ENCODE data around the gene MRPS33. TPM values are rescaled to one million over a fixed set of nuclear protein-coding genes. Genes with fewer than 3 reads are reported as not detected.
"Not testable (repeated sequence)": the region's sequence is repeated elsewhere in the genome, so short reads cannot be mapped to it uniquely, and the experiment has no call there.

The MRPS33 gene
- total RNA-seq, 1 experiment from 2014 or later: 30.7 TPM

GRCh38 chr7:140992422-140992821 lies 22.3 kb downstream of the MRPS33 start:
- Histone ChIP-seq H3K9me3 (replicated peaks) (no peaks in the 10 kb centered on the region), H3K27ac (no peak overlapping the region), H3K27me3 (replicated peaks) (peaks cover 4% of the 10 kb centered on the region; the same call in 1 of the 2 replicates), H3K36me3 (no peaks in the 10 kb centered on the region), H3K4me1 (replicated peaks) (no peaks in the 10 kb centered on the region), H3K4me3 (no peak overlapping the region)
- no peak for DNase-seq (ENCODE audit: low read depth in 1 of 2, low spot score in 2 of 2)

- no peak for DNase-seq (ENCODE audit: low read depth in 1 of 2, low spot score in 2 of 2)
- H3K36me3 ChIP-seq: no peaks in the 10 kb centered on the region
- no peak overlapping the region for H3K27ac ChIP-seq
- H3K4me1 ChIP-seq (replicated peaks): no peaks in the 10 kb centered on the region
- peaks cover 4% of the 10 kb centered on the region; the same call in 1 of the 2 replicates for H3K27me3 ChIP-seq (replicated peaks)
- H3K4me3 ChIP-seq: no peak overlapping the region
- no peaks in the 10 kb centered on the region for H3K9me3 ChIP-seq (replicated peaks)
Measured at GRCh38 chr7:140990193-140990962, 24.4 kb downstream of the MRPS33 start.

GRCh38 chr7:140989068-140989467 lies 25.7 kb downstream of the MRPS33 start:
- DNase-seq (ENCODE audit: low read depth in 1 of 2, low spot score in 2 of 2): no peak
- peaks cover 4% of the 10 kb centered on the region; the same call in 1 of the 2 replicates for H3K27me3 ChIP-seq (replicated peaks)
- H3K27ac ChIP-seq: no peak overlapping the region
- H3K36me3 ChIP-seq: no peaks in the 10 kb centered on the region
- no peaks in the 10 kb centered on the region for H3K9me3 ChIP-seq (replicated peaks)
- H3K4me1 ChIP-seq (replicated peaks): no peaks in the 10 kb centered on the region
- no peak overlapping the region for H3K4me3 ChIP-seq

DNA sequence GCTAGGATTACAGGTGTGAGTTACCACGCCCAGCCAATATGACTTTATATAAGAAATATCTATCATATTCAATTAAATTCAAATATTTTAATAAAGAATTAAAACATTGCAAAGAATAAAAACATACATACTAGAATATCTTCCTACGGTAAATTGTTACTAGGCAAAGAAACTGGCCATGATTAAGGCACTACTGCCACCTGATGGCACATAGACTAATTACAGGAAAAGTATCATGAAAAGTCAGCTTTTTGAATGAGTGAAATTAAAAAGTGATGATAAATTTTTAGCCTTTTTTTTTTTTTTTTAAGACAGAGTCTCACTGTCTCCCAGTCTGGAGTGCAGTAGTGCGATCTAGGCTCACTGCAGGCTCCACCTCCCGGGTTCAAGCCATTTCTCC lies 30.9 kb downstream of the MRPS33 start:
- H3K4me3 ChIP-seq: no peak overlapping the region
- H3K36me3 ChIP-seq: no peaks in the 10 kb centered on the region
- no peak for DNase-seq (ENCODE audit: low read depth in 1 of 2, low spot score in 2 of 2)

GRCh38 chr7:140982508-140982907 lies 32.2 kb downstream of the MRPS33 start:
- Histone ChIP-seq H3K4me1 (replicated peaks) (no peaks in the 10 kb centered on the region), H3K27ac (no peak overlapping the region), H3K9me3 (replicated peaks) (peaks cover 2% of the 10 kb centered on the region; the same call in 1 of the 2 replicates), H3K27me3 (replicated peaks) (0 out of 2 replicates have a peak, but pooled peaks cover 2% of the 10 kb centered on the region), H3K4me3 (no peak overlapping the region), H3K36me3 (no peaks in the 10 kb centered on the region)
- DNase-seq (ENCODE audit: low read depth in 1 of 2, low spot score in 2 of 2): no peak

More for the DNA sequence above, 30.9 kb downstream of the MRPS33 start:
- Histone ChIP-seq H3K4me1 (replicated peaks) (no peaks in the 10 kb centered on the region), H3K27ac (no peak overlapping the region), H3K9me3 (replicated peaks) (peaks cover 2% of the 10 kb centered on the region; the same call in 1 of the 2 replicates), H3K27me3 (replicated peaks) (0 out of 2 replicates have a peak, but pooled peaks cover 2% of the 10 kb centered on the region)

DNA sequence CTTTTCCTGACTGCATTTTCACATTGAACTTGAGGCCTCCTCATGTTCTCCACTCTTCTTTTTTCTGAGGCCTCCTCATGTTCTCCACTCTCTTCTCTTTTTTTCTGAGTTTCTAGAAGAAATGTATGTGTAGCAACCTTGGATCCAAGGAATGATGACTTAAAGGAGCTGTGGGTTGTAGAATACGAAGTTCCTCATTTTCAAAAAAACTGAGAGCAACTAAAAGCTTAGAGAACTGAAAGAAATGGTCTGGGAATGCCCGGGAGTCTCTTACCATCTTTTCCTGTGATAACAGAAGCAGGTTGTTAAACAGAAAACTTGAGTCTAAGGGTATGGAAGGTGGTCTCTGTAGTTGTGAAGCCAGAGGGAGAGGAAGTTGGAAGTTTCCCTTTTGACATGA lies 32.8 kb downstream of the MRPS33 start:
- Histone ChIP-seq H3K4me1 (replicated peaks) (no peaks in the 10 kb centered on the region), H3K9me3 (replicated peaks) (peaks cover 2% of the 10 kb centered on the region; the same call in 1 of the 2 replicates), H3K36me3 (no peaks in the 10 kb centered on the region), H3K27me3 (replicated peaks) (0 out of 2 replicates have a peak, but pooled peaks cover 2% of the 10 kb centered on the region), H3K4me3 (no peak overlapping the region), H3K27ac (no peak overlapping the region)
- no peak for DNase-seq (ENCODE audit: low read depth in 1 of 2, low spot score in 2 of 2)

DNA sequence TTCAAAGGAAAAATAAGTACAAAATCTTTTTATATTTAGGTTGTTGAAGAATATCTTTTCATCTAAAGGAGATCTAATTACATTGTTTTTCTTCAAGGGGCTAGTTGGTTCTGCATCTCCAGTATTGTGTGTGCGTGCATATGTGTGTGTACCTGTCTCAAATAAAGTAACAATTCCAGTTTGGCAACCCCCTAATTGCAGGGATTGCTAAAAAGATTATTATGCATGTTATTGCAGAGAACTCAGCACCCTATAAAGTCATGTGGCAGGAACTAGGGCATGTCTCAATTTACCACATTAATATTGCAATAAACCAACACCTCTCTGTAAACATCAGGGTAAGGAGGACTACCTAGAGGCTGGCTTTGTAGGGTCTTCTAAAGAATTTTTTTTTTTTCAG lies 37.0 kb downstream of the MRPS33 start:
- Histone ChIP-seq H3K4me3 (no peak overlapping the region), H3K4me1 (replicated peaks) (no peaks in the 10 kb centered on the region), H3K27me3 (replicated peaks) (0 out of 2 replicates have a peak, but pooled peaks cover 2% of the 10 kb centered on the region), H3K36me3 (no peaks in the 10 kb centered on the region), H3K27ac (no peak overlapping the region), H3K9me3 (replicated peaks) (peaks cover 2% of the 10 kb centered on the region; the same call in 1 of the 2 replicates)
- no peak for DNase-seq (ENCODE audit: low read depth in 1 of 2, low spot score in 2 of 2)

DNA sequence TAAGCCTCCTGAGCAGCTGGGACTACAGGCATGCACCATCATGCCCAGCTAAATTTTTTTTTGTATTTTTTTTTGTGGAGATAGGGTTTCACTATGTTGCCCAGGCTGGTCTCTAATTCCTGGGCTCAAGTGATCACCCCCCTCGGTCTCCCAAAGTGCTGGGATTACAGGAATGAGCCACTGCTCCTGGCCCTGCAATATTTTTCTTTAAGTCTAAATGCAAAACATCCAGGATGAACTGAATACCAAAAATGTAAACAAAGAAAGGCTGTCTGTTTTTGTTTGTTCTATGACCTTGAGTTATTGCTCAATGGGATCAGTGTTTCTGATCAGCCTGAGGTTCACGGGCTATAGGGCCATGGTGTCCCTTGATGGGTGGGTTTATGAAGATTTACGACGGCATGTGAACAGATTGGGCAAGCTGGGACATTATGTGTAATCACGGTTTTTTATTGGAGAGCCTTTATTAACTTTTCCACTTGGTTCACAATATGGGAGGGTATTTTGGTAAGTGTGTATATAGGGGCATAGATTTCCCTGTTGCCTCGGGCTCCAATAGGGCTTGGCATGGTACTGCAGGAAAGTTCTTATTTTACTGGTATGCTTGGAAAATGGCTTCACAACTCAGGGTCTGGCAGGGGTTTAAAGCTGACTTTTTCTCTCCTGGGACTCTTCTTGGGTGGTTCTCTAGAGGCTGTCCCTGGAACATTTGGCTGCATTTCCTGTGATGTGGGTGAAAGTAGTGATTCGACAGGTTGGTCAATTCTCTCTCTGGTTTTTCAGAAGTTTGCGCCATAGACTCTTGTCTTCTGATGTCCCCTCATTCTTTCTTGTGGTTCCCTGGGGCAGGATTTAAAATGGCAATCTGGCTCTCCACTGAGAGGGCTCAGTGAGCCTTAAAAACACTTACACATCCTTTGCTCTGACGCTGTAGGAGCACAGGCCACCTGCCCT lies 41.6 kb downstream of the MRPS33 start:
- no peak overlapping the region for H3K4me3 ChIP-seq
- no peaks in the 10 kb centered on the region for H3K27me3 ChIP-seq (replicated peaks)
- no peak overlapping the region for H3K27ac ChIP-seq
- no peak for DNase-seq (ENCODE audit: low read depth in 1 of 2, low spot score in 2 of 2)
- no peaks in the 10 kb centered on the region for H3K4me1 ChIP-seq (replicated peaks)
- no peaks in the 10 kb centered on the region for H3K9me3 ChIP-seq (replicated peaks)
- no peaks in the 10 kb centered on the region for H3K36me3 ChIP-seq

DNA sequence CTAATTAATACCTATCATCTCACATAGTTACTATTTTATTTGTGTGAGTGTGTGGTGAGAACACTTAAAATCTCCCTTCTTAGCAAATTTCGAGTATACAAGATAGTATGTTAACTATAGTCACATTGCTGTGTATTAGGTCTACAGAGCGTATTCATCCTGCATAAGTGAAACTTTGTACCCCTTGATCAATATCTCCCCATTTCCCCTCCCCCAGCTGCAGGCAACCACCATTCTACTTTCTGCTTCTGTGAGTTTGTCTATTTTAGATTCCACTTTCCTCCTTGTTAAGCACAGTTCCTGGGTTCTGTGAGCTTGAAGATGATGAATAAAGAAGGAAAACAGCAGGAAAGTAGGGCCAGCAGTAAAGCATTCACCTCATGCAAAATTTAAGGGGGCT lies 42.4 kb downstream of the MRPS33 start:
- Histone ChIP-seq H3K36me3 (no peaks in the 10 kb centered on the region), H3K4me1 (replicated peaks) (no peaks in the 10 kb centered on the region), H3K27me3 (replicated peaks) (no peaks in the 10 kb centered on the region), H3K27ac (no peak overlapping the region), H3K9me3 (replicated peaks) (no peaks in the 10 kb centered on the region), H3K4me3 (no peak overlapping the region)
- no peak for DNase-seq (ENCODE audit: low read depth in 1 of 2, low spot score in 2 of 2)

- DNase-seq (ENCODE audit: low read depth in 1 of 2, low spot score in 2 of 2): no peak
- no peaks in the 10 kb centered on the region for H3K27me3 ChIP-seq (replicated peaks)
- H3K4me1 ChIP-seq (replicated peaks): no peaks in the 10 kb centered on the region
- H3K4me3 ChIP-seq: no peak overlapping the region
- no peak overlapping the region for H3K27ac ChIP-seq
- no peaks in the 10 kb centered on the region for H3K36me3 ChIP-seq
- no peaks in the 10 kb centered on the region for H3K9me3 ChIP-seq (replicated peaks)
Measured at GRCh38 chr7:140967438-140967837, 47.3 kb downstream of the MRPS33 start.

GRCh38 chr7:140966561-140967233 lies 48.1 kb downstream of the MRPS33 start:
- DNase-seq (ENCODE audit: low read depth in 1 of 2, low spot score in 2 of 2): no peak
- Histone ChIP-seq H3K9me3 (replicated peaks) (no peaks in the 10 kb centered on the region), H3K27ac (no peak overlapping the region), H3K4me3 (no peak overlapping the region), H3K27me3 (replicated peaks) (no peaks in the 10 kb centered on the region), H3K4me1 (replicated peaks) (no peaks in the 10 kb centered on the region), H3K36me3 (no peaks in the 10 kb centered on the region)

- Histone ChIP-seq H3K27ac (no peak overlapping the region), H3K36me3 (no peaks in the 10 kb centered on the region), H3K4me3 (no peak overlapping the region), H3K27me3 (replicated peaks) (no peaks in the 10 kb centered on the region), H3K9me3 (replicated peaks) (no peaks in the 10 kb centered on the region), H3K4me1 (replicated peaks) (no peaks in the 10 kb centered on the region)
- no peak for DNase-seq (ENCODE audit: low read depth in 1 of 2, low spot score in 2 of 2)
Measured at GRCh38 chr7:140961117-140961516, 53.6 kb downstream of the MRPS33 start.

DNA sequence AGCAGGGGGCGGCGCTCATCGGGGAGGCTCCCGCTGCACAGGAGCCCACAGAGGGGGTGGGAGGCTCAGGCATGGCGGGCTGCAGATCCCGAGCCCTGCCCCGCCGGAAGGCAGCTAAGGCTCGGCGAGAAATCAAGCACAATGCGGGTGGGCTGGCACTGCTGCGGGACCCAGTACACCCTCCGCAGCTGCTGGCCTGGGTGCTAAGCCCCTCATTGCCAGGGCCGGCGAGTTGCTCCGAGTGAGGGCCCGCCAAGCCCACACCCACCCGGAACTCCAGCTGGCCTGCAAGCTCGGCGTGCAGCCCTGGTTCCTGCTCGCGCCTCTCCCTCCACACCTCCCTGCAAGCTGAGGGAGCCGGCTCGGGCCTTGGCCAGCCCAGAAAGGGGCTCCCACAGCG lies 57.8 kb downstream of the MRPS33 start:
- H3K36me3 ChIP-seq; H3K27ac ChIP-seq; H3K4me1 ChIP-seq (replicated peaks); H3K4me3 ChIP-seq; DNase-seq (ENCODE audit: low read depth in 1 of 2, low spot score in 2 of 2); H3K9me3 ChIP-seq (replicated peaks); H3K27me3 ChIP-seq (replicated peaks): not testable (repeated sequence)

All from SJSA1 (cell line).